OCI-LY7 (cell line): ENCODE data around the gene TMEM259. TPM values are rescaled to one million over a fixed set of nuclear protein-coding genes. Genes with fewer than 3 reads are reported as not detected.

Experiments
- BruUV-seq: library from RNA; stranded (reverse); fragments of 400-500 nt; replicated peaks from 2 replicates; lab custom pipeline; 2021; lab: Mats Ljungman, UMichigan
- CTCF ChIA-PET: fragments of 300-600 bp; sonication (Branson Sonifier 250); formaldehyde crosslinking; loops from one replicate; lab custom pipeline; 2022; ENCODE audit warnings: antibody characterized with exemption; ENCODE audit not compliant: unreplicated experiment; lab: Charles Lee
- POLR2A ChIA-PET: fragments of 300-600 bp; sonication (Branson Sonifier 250); formaldehyde crosslinking; loops from one replicate; lab custom pipeline; 2022; ENCODE audit warnings: antibody characterized with exemption; lab: Charles Lee
- DNase-seq: peaks from one replicate; pipeline ENCODE4 v3.0.0-alpha.2; 2015; ENCODE audit warnings: low spot score
- H2AFZ ChIP-seq: fragments of 200-600 bp; sonication (generic), shearing (Covaris generic); 2 replicates; pipeline ENCODE4 v1.6.1; 2014; ENCODE audit warnings: mild to moderate bottlenecking, antibody characterized with exemption, low read length, moderate library complexity
- H3K27ac ChIP-seq: fragments of 200-600 bp; sonication (generic); 2 replicates; pipeline ENCODE4 v1.5.1; 2014; ENCODE audit warnings: mixed run types, low read depth, mild to moderate bottlenecking, moderate library complexity, low read length, inconsistent platforms; ENCODE audit not compliant: poor library complexity, severe bottlenecking
- H3K36me3 ChIP-seq: fragments of 200-600 bp; sonication (generic); 2 replicates; pipeline ENCODE4 v1.6.1; 2014; ENCODE audit warnings: mild to moderate bottlenecking, antibody characterized with exemption, low read length, moderate library complexity, mixed read lengths; ENCODE audit not compliant: insufficient read depth
- H3K4me1 ChIP-seq: fragments of 200-600 bp; sonication (generic); 2 replicates; pipeline ENCODE4 v1.5.1; 2014; ENCODE audit warnings: mild to moderate bottlenecking, low read length; ENCODE audit not compliant: insufficient read depth, poor library complexity, severe bottlenecking
- H3K4me2 ChIP-seq: fragments of 200-600 bp; sonication (generic); 2 replicates; pipeline ENCODE4 v1.6.1; 2014; ENCODE audit warnings: mild to moderate bottlenecking, low read length
- H3K4me3 ChIP-seq: fragments of 200-600 bp; sonication (generic); 2 replicates; pipeline ENCODE4 v1.5.1; 2014; ENCODE audit warnings: mild to moderate bottlenecking, low read depth, low read length; ENCODE audit not compliant: poor library complexity, severe bottlenecking
- H3K79me2 ChIP-seq: fragments of 200-600 bp; sonication (generic); 2 replicates; pipeline ENCODE4 v1.6.1; 2016; ENCODE audit warnings: low read depth, mild to moderate bottlenecking, low read length, moderate library complexity, mixed read lengths; ENCODE audit not compliant: insufficient read depth
- H3K9me2 ChIP-seq: fragments of 200-600 bp; sonication (generic); 2 replicates; pipeline ENCODE4 v1.6.1; 2016; ENCODE audit warnings: mild to moderate bottlenecking, low read length, mixed read lengths; ENCODE audit not compliant: insufficient read depth
- H3K9me3 ChIP-seq: fragments of 200-600 bp; sonication (generic); 2 replicates; pipeline ENCODE4 v1.6.1; 2014; ENCODE audit warnings: mild to moderate bottlenecking, mixed run types, low read length, mixed read lengths
- H4K20me1 ChIP-seq: fragments of 200-600 bp; sonication (generic); 2 replicates; pipeline ENCODE4 v1.6.1; 2014; ENCODE audit warnings: mild to moderate bottlenecking, antibody characterized with exemption, low read length, moderate library complexity, mixed read lengths; ENCODE audit not compliant: insufficient read depth
- CTCF ChIP-seq: fragments of 200-600 bp; sonication (generic); conservative IDR thresholded peaks from 2 replicates; pipeline ENCODE4 v1.5.1; 2014; ENCODE audit warnings: mild to moderate bottlenecking, antibody characterized with exemption, low read length, moderate library complexity, mixed read lengths
- EZH2phosphoT487 ChIP-seq: fragments of 200-600 bp; sonication (generic); IDR thresholded peaks from 2 replicates; pipeline ENCODE4 v1.6.1; 2018; ENCODE audit warnings: low read depth, borderline replicate concordance, mild to moderate bottlenecking, mixed run types, antibody characterized with exemption, low read length, moderate library complexity, mixed read lengths
- intact Hi-C: fragments of 100-400 bp; cut with micrococcal nuclease; formaldehyde crosslinking; loops from one replicate; pipeline ENCODE4 v1.10.0; 2022; ENCODE audit not compliant: unreplicated experiment
- total RNA-seq, 2 experiments: library from RNA; depleted of rRNA in 1 of 2; stranded (reverse); fragments of >200 nt in 1 of 2; shearing (Covaris generic) in 1 of 2; gene quantifications; 2 replicates each; pipeline ENCODE4 v1.2.3, GENCODE V29; 2014 to 2022

The TMEM259 gene
- total RNA-seq, 2 experiments from 2014 or later, result 169 to 195 TPM

GRCh38 chr19:1052349-1052975, 31.5 kb upstream of the TMEM259 start:
- Histone ChIP-seq H3K9me3 (no peaks in the 10 kb centered on the region), H3K27ac (no peak overlapping the region), H4K20me1 (no peaks in the 10 kb centered on the region), H3K79me2 (no peaks in the 10 kb centered on the region), H3K36me3 (peaks cover 15% of the 10 kb centered on the region; the same call in 1 of the 2 replicates), H3K4me1 (peaks cover 7% of the 10 kb centered on the region), H3K4me2 (no peak overlapping the region), H2AFZ (no peak overlapping the region), H3K9me2 (no peaks in the 10 kb centered on the region), H3K4me3 (no peak overlapping the region)
- DNase-seq, result no peak
- intact Hi-C loops, result no loop called here
- CTCF ChIA-PET, result no interaction called here
- no peak for TF ChIP-seq CTCF
- no TSS peak for BruUV-seq
- POLR2A ChIA-PET, result no interaction called here

GRCh38 chr19:1051791-1052190, 30.9 kb upstream of the TMEM259 start:
- no peak overlapping the region for H3K4me3 ChIP-seq
- H3K36me3 ChIP-seq, result peaks cover 20% of the 10 kb centered on the region; the same call in 1 of the 2 replicates
- CTCF ChIA-PET, result no interaction called here
- TF ChIP-seq CTCF, result no peak
- no peak for TF ChIP-seq EZH2phosphoT487
- no peak overlapping the region for H3K4me2 ChIP-seq
- BruUV-seq, result no TSS peak
- H3K9me3 ChIP-seq, result no peaks in the 10 kb centered on the region
- H3K79me2 ChIP-seq, result no peaks in the 10 kb centered on the region
- H3K27ac ChIP-seq, result no peak overlapping the region
- H2AFZ ChIP-seq, result no peak overlapping the region
- H3K9me2 ChIP-seq, result no peaks in the 10 kb centered on the region
- peaks cover 7% of the 10 kb centered on the region for H3K4me1 ChIP-seq
- no peak for DNase-seq
- POLR2A ChIA-PET, result no interaction called here
- no peaks in the 10 kb centered on the region for H4K20me1 ChIP-seq
- intact Hi-C loops, result no loop called here

GRCh38 chr19:1050989-1051788, 30.3 kb upstream of the TMEM259 start:
- Histone ChIP-seq H3K9me2 (no peaks in the 10 kb centered on the region), H3K4me2 (no peak overlapping the region), H3K27ac (no peak overlapping the region), H2AFZ (no peak overlapping the region), H3K36me3 (peaks cover 26% of the 10 kb centered on the region; the same call in 1 of the 2 replicates), H3K4me3 (no peak overlapping the region), H4K20me1 (no peaks in the 10 kb centered on the region), H3K4me1 (peaks cover 9% of the 10 kb centered on the region), H3K9me3 (no peaks in the 10 kb centered on the region), H3K79me2 (no peaks in the 10 kb centered on the region)
- BruUV-seq, result no TSS peak
- ChIA-PET CTCF (no interaction called here), POLR2A (no interaction called here)
- intact Hi-C loops, result no loop called here
- TF ChIP-seq EZH2phosphoT487 (no peak), CTCF (no peak)
- no peak for DNase-seq
